GM18519 (cell line): ENCODE measurements around the gene SUPT3H.
"Not testable (repeated sequence)": the region's sequence is repeated elsewhere in the genome, so short reads cannot be mapped to it uniquely, and the experiment has no call there.

Experiments
- ATAC-seq: cut with Tn5 transposase; IDR thresholded peaks from one replicate; pipeline ENCODE4 v1.9.1; 2021; ENCODE audit warnings: mild to moderate bottlenecking, moderate library complexity; ENCODE audit not compliant: unreplicated experiment, low FRiP score

The SUPT3H gene

DNA sequence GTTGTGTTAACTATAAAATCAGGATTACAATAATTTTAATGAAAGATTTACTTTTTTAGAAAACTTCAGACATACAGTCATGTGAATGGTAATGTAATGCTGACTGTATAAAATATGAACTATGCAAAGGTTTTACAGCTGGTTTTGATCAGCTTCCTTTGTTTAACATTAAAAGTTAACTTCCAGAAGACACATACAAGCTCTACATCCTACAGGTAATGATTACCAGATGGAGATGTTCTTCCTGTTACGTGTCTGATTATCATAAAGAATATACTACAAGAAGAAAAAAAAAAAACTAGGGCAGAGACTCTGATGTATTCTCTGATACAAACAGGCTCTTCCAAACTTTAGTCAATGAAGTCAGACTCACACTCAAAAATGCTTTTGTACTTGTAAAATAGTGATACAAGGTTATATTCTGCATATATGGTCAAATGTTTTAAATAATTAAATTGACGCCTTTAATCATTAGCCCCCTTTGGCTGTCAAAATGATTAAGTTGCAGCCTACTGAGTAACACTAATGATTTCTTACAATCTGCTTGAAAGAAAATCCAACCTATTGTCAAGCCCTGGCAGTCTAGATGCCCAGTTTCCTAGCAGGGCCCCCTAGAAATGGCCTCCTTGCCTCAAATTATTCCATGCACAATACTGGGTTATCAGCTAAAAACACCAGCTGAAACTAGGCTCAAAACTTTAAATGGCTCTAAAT lies 301.4 kb downstream of the SUPT3H start:
- no peak for ATAC-seq

- ATAC-seq, result no peak
Measured at GRCh38 chr6:45075246-45075645, 302.5 kb downstream of the SUPT3H start.

DNA sequence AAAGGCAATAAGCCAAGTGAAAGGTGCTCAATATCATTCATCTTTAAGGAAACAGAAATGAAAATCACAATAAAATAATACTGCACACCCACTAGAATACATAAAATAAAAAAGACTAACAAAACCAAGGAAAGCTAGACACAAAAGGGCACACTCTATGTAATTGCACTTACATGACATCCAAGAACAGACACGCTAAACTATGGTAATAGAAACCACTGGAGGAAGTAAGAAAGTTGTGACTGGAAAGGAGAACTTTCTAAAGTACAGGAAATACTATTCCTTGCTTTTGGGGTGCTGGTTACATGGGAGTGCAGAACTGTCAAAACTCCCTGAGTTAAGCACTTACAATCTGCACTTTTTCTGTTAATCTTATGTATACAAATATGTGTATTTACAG lies 303.3 kb downstream of the SUPT3H start:
- ATAC-seq, result no peak

GRCh38 chr6:45073771-45074170 lies 304.0 kb downstream of the SUPT3H start:
- no peak for ATAC-seq

GRCh38 chr6:45072673-45073072 lies 305.1 kb downstream of the SUPT3H start:
- no peak for ATAC-seq

- no peak for ATAC-seq
Measured at GRCh38 chr6:45072016-45072415, 305.7 kb downstream of the SUPT3H start.

GRCh38 chr6:45069091-45069490 lies 308.6 kb downstream of the SUPT3H start:
- no peak for ATAC-seq

- ATAC-seq, result not testable (repeated sequence)
Measured at GRCh38 chr6:45067446-45067845, 310.3 kb downstream of the SUPT3H start.

DNA sequence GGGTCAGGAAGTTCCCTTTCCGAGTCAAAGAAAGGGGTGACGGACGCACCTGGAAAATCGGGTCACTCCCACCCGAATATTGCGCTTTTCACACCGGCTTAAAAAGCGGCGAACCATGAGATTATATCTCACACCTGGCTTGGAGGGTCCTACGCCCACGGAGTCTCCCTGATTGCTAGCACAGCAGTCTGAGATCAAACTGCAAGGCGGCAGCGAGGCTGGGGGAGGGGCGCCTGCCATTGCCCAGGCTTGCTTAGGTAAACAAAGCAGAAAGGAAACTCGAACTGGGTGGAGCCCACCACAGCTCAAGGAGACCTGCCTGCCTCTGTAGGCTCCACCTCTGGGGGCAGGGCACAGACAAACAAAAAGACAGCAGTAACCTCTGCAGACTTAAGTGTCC lies 315.1 kb downstream of the SUPT3H start:
- not testable (repeated sequence) for ATAC-seq

GRCh38 chr6:45057711-45058110 lies 320.0 kb downstream of the SUPT3H start:
- ATAC-seq, result no peak

- ATAC-seq, result no peak
Measured at GRCh38 chr6:45054610-45055009, 323.1 kb downstream of the SUPT3H start.

- no peak for ATAC-seq
Measured at GRCh38 chr6:45052325-45052724, 325.4 kb downstream of the SUPT3H start.

DNA sequence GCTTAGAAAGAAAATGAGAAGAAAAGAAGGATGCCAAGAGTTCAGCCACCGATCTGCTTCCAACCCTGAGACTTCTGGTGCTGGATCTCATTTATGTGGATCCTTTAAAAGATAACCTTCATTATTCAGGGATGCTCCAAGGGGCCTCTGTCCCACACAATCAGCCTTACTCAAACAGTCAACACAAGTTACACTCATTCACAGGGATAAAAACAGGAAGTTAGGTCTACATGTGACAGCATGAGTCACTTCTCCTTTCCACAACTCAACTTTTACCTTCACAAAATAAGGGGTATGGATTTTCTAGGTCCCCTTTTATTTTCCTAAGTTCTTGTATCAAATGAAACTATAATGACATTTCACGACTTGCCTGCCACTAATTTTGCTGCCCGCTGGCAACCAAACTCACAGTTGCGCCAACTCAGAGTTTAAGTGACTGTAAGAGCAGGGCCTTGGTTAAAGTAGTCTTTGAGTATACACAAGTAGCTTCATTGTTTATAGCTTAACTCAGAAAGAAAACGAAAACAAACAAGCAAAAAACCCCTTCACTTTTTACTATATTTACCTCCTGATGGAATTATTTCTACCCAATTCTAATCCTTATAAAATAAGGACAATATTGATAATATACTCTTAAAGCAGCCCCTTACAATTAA lies 328.4 kb downstream of the SUPT3H start:
- ATAC-seq, result no peak

DNA sequence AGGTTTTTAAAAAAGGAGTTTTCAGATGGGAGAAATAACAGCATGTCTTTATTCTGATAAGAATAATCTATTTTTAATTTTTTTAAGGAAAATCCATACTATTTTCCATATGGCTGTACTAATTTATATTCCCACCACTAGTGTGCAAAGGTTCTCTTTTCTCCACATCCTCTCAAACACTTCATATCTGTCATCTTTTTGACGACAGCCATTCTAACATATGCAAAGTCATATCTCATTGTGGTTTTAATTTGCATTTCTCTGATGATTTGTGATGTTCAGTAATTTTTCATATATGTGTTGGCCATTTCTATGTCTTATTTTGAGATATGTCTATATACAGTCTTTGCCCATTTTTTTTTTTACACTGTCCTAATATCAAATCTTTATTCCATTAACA lies 330.2 kb downstream of the SUPT3H start:
- no peak for ATAC-seq

- ATAC-seq, result no peak
Measured at GRCh38 chr6:45045253-45045601, 332.5 kb downstream of the SUPT3H start.

GRCh38 chr6:45044510-45045252 lies 333.1 kb downstream of the SUPT3H start:
- ATAC-seq, result no peak

GRCh38 chr6:45044086-45044485 lies 333.6 kb downstream of the SUPT3H start:
- no peak for ATAC-seq

GRCh38 chr6:45042673-45043072 lies 335.1 kb downstream of the SUPT3H start:
- ATAC-seq, result not testable (repeated sequence)

GRCh38 chr6:45038226-45038625 lies 339.5 kb downstream of the SUPT3H start:
- no peak for ATAC-seq

DNA sequence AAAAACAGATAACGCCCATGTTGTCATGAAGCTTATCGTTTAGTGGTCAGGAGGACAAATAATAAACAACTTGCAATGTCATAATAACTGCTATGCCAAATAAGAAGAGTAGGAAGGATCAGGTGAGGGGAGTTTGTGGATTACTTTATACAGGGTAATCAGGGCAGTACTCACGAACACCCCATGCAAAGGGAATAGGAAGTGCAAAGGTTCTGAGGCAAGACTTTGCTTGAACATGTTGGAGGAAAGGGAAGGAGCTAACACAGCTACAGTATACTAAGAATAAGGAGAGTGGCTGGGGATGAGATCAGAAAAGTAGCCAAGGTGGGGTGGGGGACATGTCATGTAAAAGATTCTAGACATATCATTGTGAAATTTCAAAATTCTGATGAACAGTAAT lies 341.6 kb downstream of the SUPT3H start:
- no peak for ATAC-seq

- no peak for ATAC-seq
Measured at GRCh38 chr6:45032426-45032825, 345.3 kb downstream of the SUPT3H start.

DNA sequence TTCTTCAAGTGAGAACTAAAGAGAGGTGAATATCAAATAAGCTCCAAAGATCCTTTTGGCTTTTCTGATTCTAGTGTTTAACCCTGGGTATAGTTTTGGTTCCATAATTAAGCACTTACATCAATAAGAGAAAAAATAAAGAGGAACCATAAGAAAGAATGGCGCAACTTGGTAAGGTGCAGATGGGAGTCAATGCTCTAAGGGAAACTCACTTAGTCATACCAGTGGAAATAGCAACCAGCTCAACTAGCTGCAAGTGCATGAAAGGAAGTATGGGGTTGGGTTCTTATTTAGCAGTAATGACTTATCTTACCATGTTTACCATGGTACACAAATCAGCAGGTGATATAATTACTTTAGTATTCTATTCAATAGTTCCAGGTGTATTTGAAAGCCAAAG lies 346.1 kb downstream of the SUPT3H start:
- ATAC-seq, result no peak
